Panc1 (cell line): ENCODE measurements around the gene HABP2. TPM values are rescaled to one million over a fixed set of nuclear protein-coding genes. Genes with fewer than 3 reads are reported as not detected.

Source experiments
- ATAC-seq: fragments of 200-7000 bp; cut with Tn5 transposase; 2 replicates; pipeline ENCODE4 v1.9.1; 2020; ENCODE audit warnings: mild to moderate bottlenecking, moderate library complexity
- BruUV-seq: library from RNA; stranded (reverse); fragments of 400-500 nt; replicated peaks from 2 replicates; lab custom pipeline; 2021; lab: Mats Ljungman, UMichigan
- CTCF ChIA-PET: fragments of 300-600 bp; sonication (Branson Sonifier 250); formaldehyde crosslinking; loops from one replicate; lab custom pipeline; 2022; ENCODE audit warnings: antibody characterized with exemption; lab: Charles Lee
- POLR2A ChIA-PET: fragments of 300-600 bp; sonication (Branson Sonifier 250); formaldehyde crosslinking; loops from one replicate; lab custom pipeline; 2022; ENCODE audit warnings: antibody characterized with exemption; lab: Charles Lee
- DNase-seq: peaks from one replicate; pipeline ENCODE4 v3.0.0-alpha.2; 2010; ENCODE audit warnings: low read depth, low spot score
- H3K27ac ChIP-seq: 2 replicates; pipeline ENCODE4 v1.5.1; 2011; ENCODE audit warnings: mild to moderate bottlenecking, low read length, inconsistent platforms
- H3K27me3 ChIP-seq: fragments of 200-500 bp; sonication (Bioruptor generic); 2 replicates; pipeline ENCODE4 v1.6.0; 2014; ENCODE audit warnings: low read length, inconsistent platforms; ENCODE audit not compliant: control insufficient read depth, insufficient read depth
- H3K36me3 ChIP-seq: fragments of 200-500 bp; sonication (Bioruptor generic); 2 replicates; pipeline ENCODE4 v1.5.1; 2014; ENCODE audit warnings: inconsistent platforms, mild to moderate bottlenecking, low read length, moderate library complexity; ENCODE audit not compliant: control insufficient read depth, insufficient read depth
- H3K4me1 ChIP-seq: 2 replicates; pipeline ENCODE4 v1.5.1; 2011; ENCODE audit warnings: inconsistent platforms, mild to moderate bottlenecking, low read length, moderate library complexity; ENCODE audit not compliant: control insufficient read depth, insufficient read depth
- H3K4me3 ChIP-seq, 2 experiments: 2 replicates each; pipeline ENCODE4 v1.5.1; 2011 to 2012; ENCODE audit warnings: low read depth in 2 of 2, low read length in 2 of 2, mild to moderate bottlenecking in 2 of 2, inconsistent platforms in 1 of 2, moderate library complexity in 1 of 2
- H3K9me3 ChIP-seq: fragments of 200-500 bp; sonication (Bioruptor generic); 2 replicates; pipeline ENCODE4 v1.5.1; 2014; ENCODE audit warnings: low read depth, mild to moderate bottlenecking, inconsistent platforms, low read length, moderate library complexity; ENCODE audit not compliant: control insufficient read depth, insufficient read depth
- CTCF ChIP-seq: fragments of 450-650 bp; IDR thresholded peaks from 2 replicates; pipeline ENCODE4 v1.5.1; 2017; ENCODE audit warnings: mild to moderate bottlenecking
- POLR2AphosphoS5 ChIP-seq: IDR thresholded peaks from 2 replicates; pipeline ENCODE4 v1.6.1; 2012; ENCODE audit warnings: mild to moderate bottlenecking, low read depth, low read length, moderate library complexity
- SIN3A ChIP-seq: IDR thresholded peaks from 2 replicates; pipeline ENCODE4 v1.6.1; 2012; ENCODE audit warnings: low read depth, mild to moderate bottlenecking, low read length, moderate library complexity, borderline replicate concordance; ENCODE audit not compliant: insufficient read depth
- TCF7L2 ChIP-seq: IDR thresholded peaks from 2 replicates; pipeline ENCODE4 v1.6.1; 2011; ENCODE audit warnings: mild to moderate bottlenecking, low read depth, low read length, inconsistent platforms
- in situ Hi-C: cut with HindIII; loops from 2 replicates; pipeline ENCODE4 v1.10.0; 2016; ENCODE audit warnings: low sequenced_read_pairs, low pct_unique_long_range_greater_than_20kb
- intact Hi-C: fragments of 100-400 bp; cut with micrococcal nuclease; formaldehyde crosslinking; loops from one replicate; pipeline ENCODE4 v1.10.0; 2022; ENCODE audit not compliant: unreplicated experiment
- total RNA-seq: library from RNA; stranded (reverse); gene quantifications from one replicate; pipeline ENCODE4 v1.2.1, GENCODE V29; 2021; ENCODE audit not compliant: unreplicated experiment
- TF ChIP-seq, protein P1 (sequence below), 2 experiments: IDR thresholded peaks; 2 replicates each; pipeline ENCODE4 v1.6.1; 2011 to 2012; ENCODE audit warnings: low read depth in 2 of 2, control low read depth in 1 of 2, low read length in 1 of 2, mild to moderate bottlenecking in 1 of 2, moderate library complexity in 1 of 2; ENCODE audit not compliant: insufficient read depth in 1 of 2

The HABP2 gene
- total RNA-seq, 1 experiment from 2014 or later = 0.13 TPM

DNA sequence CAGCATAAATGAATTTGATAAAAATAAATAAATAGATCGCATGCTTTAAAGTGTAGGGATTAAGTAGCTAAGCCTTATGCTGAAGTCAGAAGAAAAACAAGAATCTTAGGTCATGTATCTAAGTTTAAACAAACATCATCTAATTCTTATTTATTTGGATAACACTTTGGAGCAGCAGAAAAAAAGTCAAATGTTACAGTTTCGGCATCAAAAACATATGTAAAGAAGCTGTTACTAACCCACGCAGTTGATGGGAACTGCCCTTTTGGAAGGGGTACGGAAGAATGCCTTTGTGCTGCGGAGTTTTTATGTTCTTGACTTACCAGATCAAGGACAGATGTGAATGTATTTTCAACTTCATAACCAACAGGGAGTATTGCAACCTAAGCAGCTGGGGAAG lies 37.3 kb upstream of the HABP2 start:
- POLR2A ChIA-PET = no interaction called here
- Histone ChIP-seq H3K27ac (no peak overlapping the region), H3K27me3 (no peaks in the 10 kb centered on the region), H3K36me3 (no peaks in the 10 kb centered on the region), H3K4me1 (no peaks in the 10 kb centered on the region), H3K9me3 (0 out of 2 replicates have a peak, but pooled peaks cover 5% of the 10 kb centered on the region), H3K4me3 (no peak overlapping the region)
- BruUV-seq = no TSS peak
- intact Hi-C loops = no loop called here
- in situ Hi-C loops = no loop called here
- TF ChIP-seq POLR2AphosphoS5 (no peak), CTCF (no peak), SIN3A (no peak), TCF7L2 (no peak)
- TF ChIP-seq, protein P1, sequence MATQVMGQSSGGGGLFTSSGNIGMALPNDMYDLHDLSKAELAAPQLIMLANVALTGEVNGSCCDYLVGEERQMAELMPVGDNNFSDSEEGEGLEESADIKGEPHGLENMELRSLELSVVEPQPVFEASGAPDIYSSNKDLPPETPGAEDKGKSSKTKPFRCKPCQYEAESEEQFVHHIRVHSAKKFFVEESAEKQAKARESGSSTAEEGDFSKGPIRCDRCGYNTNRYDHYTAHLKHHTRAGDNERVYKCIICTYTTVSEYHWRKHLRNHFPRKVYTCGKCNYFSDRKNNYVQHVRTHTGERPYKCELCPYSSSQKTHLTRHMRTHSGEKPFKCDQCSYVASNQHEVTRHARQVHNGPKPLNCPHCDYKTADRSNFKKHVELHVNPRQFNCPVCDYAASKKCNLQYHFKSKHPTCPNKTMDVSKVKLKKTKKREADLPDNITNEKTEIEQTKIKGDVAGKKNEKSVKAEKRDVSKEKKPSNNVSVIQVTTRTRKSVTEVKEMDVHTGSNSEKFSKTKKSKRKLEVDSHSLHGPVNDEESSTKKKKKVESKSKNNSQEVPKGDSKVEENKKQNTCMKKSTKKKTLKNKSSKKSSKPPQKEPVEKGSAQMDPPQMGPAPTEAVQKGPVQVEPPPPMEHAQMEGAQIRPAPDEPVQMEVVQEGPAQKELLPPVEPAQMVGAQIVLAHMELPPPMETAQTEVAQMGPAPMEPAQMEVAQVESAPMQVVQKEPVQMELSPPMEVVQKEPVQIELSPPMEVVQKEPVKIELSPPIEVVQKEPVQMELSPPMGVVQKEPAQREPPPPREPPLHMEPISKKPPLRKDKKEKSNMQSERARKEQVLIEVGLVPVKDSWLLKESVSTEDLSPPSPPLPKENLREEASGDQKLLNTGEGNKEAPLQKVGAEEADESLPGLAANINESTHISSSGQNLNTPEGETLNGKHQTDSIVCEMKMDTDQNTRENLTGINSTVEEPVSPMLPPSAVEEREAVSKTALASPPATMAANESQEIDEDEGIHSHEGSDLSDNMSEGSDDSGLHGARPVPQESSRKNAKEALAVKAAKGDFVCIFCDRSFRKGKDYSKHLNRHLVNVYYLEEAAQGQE (IDR thresholded peaks at IDR 0.05; ENCODE audit: insufficient read depth in 1 of 2, low read depth in 2 of 2, low read length in 1 of 2) = no peak
- ATAC-seq (no peak), DNase-seq (no peak)
- CTCF ChIA-PET = no interaction called here

GRCh38 chr10:113516061-113516460 lies 36.8 kb upstream of the HABP2 start:
- in situ Hi-C loops = no loop called here
- CTCF ChIA-PET = no interaction called here

More at GRCh38 chr10:113516061-113516460, 36.8 kb upstream of the HABP2 start:
- no peaks in the 10 kb centered on the region for H3K36me3 ChIP-seq
- intact Hi-C loops = no loop called here
- no TSS peak for BruUV-seq
- POLR2A ChIA-PET = no interaction called here
- no peak for ATAC-seq
- H3K27ac ChIP-seq = no peak overlapping the region
- no peaks in the 10 kb centered on the region for H3K4me1 ChIP-seq
- 0 out of 2 replicates have a peak, but pooled peaks cover 5% of the 10 kb centered on the region for H3K9me3 ChIP-seq
- no peaks in the 10 kb centered on the region for H3K27me3 ChIP-seq
- no peak for DNase-seq
- H3K4me3 ChIP-seq = no peak overlapping the region
- no peak for TF ChIP-seq CTCF
- TF ChIP-seq, protein P1 (IDR thresholded peaks at IDR 0.05; ENCODE audit: insufficient read depth in 1 of 2, low read depth in 2 of 2, low read length in 1 of 2) = no peak
- no peak for TF ChIP-seq POLR2AphosphoS5
- TF ChIP-seq SIN3A = no peak
- no peak for TF ChIP-seq TCF7L2
